H1 (cell line): Measurements from ENCODE around the gene MYLK. TPM values are rescaled to one million over a fixed set of nuclear protein-coding genes. Genes with fewer than 3 reads are reported as not detected.

Experiments
- CTCF ChIA-PET: fragments of 300-600 bp; sonication (Branson Sonifier 250); formaldehyde crosslinking; loops from one replicate; lab custom pipeline; 2021; ENCODE audit not compliant: partially characterized antibody; lab: Charles Lee
- POLR2A ChIA-PET: fragments of 300-600 bp; sonication (Branson Sonifier 250); formaldehyde crosslinking; loops from one replicate; lab custom pipeline; 2021; ENCODE audit warnings: inconsistent platforms; ENCODE audit not compliant: partially characterized antibody; lab: Charles Lee
- DNase-seq, 2 experiments: peaks; one replicate each; pipeline versions ENCODE4 v3.0.0 to v3.0.0-alpha.2; 2010 to 2022; ENCODE audit warnings: low spot score in 2 of 2, low read depth in 1 of 2, mixed read lengths in 1 of 2
- FAIRE-seq: peaks from 2 replicates; lab custom pipeline; 2011; peaks lifted over from hg19 to GRCh38; lab: Jason Lieb, UNC
- H2AFZ ChIP-seq: 2 replicates; pipeline ENCODE4 v1.8.1; 2012; ENCODE audit warnings: low read length, inconsistent platforms
- H2AK5ac ChIP-seq: 2 replicates; pipeline ENCODE4 v1.6.1; 2013; ENCODE audit warnings: low read depth, low read length
- H2BK120ac ChIP-seq: replicated peaks from 2 replicates; pipeline ENCODE3; 2013; ENCODE audit warnings: low read depth, low read length, inconsistent platforms
- H2BK12ac ChIP-seq: 2 replicates; pipeline ENCODE4 v1.6.1; 2013; ENCODE audit warnings: low read depth, low read length
- H2BK15ac ChIP-seq: 2 replicates; pipeline ENCODE4 v1.6.1; 2013; ENCODE audit warnings: low read length
- H2BK20ac ChIP-seq: 2 replicates; pipeline ENCODE4 v1.6.1; 2013; ENCODE audit warnings: low read length
- H2BK5ac ChIP-seq: 2 replicates; pipeline ENCODE4 v1.6.1; 2013; ENCODE audit warnings: low read depth, low read length
- H3K14ac ChIP-seq: 2 replicates; pipeline ENCODE4 v1.6.1; 2013; ENCODE audit warnings: inconsistent platforms; ENCODE audit not compliant: insufficient read length
- H3K18ac ChIP-seq: 2 replicates; pipeline ENCODE4 v1.6.1; 2013; ENCODE audit warnings: low read length; ENCODE audit errors: extremely low read depth
- H3K23ac ChIP-seq: 2 replicates; pipeline ENCODE4 v1.6.1; 2013; ENCODE audit warnings: inconsistent platforms; ENCODE audit not compliant: insufficient read length
- H3K23me2 ChIP-seq: 2 replicates; pipeline ENCODE4 v1.6.1; 2013; ENCODE audit warnings: low read depth, low read length
- H3K27ac ChIP-seq: 2 replicates; pipeline ENCODE4 v1.6.1; 2011; ENCODE audit warnings: low read depth, low read length, inconsistent platforms
- H3K27me3 ChIP-seq, 4 experiments: replicated peaks in 1 of 4; 1 replicate in 1 of 4; 2 replicates in 3 of 4; pipeline versions ENCODE4 v1.6.1 to v1.8.1; 2011 to 2013; ENCODE audit warnings: low read length in 3 of 4, mild to moderate bottlenecking in 3 of 4, inconsistent platforms in 2 of 4, mixed read lengths in 2 of 4, moderate library complexity in 1 of 4; ENCODE audit not compliant: control insufficient read depth in 3 of 4, insufficient read depth in 3 of 4; ENCODE audit errors: extremely low read depth in 1 of 4
- H3K36me3 ChIP-seq, 4 experiments: 2 replicates each; pipeline versions ENCODE4 v1.6.1 to v1.8.1; 2011 to 2013; ENCODE audit warnings: mild to moderate bottlenecking in 4 of 4, low read length in 3 of 4, moderate library complexity in 2 of 4, control low read depth in 1 of 4, inconsistent platforms in 1 of 4; ENCODE audit not compliant: insufficient read depth in 4 of 4, control insufficient read depth in 2 of 4
- H3K4ac ChIP-seq: replicated peaks from 2 replicates; pipeline ENCODE3; 2013; ENCODE audit warnings: low read length, low read depth, mixed read lengths, inconsistent platforms; ENCODE audit not compliant: insufficient read length
- H3K4me1 ChIP-seq, 4 experiments: replicated peaks in 1 of 4; 1 replicate in 1 of 4; 2 replicates in 3 of 4; pipeline versions ENCODE4 v1.6.1 to v1.8.1; 2011 to 2013; ENCODE audit warnings: low read length in 3 of 4, inconsistent platforms in 2 of 4, mixed read lengths in 1 of 4; ENCODE audit not compliant: insufficient read depth in 4 of 4, control insufficient read depth in 3 of 4
- H3K4me2 ChIP-seq, 2 experiments: 2 replicates each; pipeline versions ENCODE4 v1.6.1 to v1.8.1; 2011 to 2013; ENCODE audit warnings: low read depth in 2 of 2, low read length in 2 of 2, control low read depth in 1 of 2, inconsistent platforms in 1 of 2, mild to moderate bottlenecking in 1 of 2; ENCODE audit not compliant: insufficient read depth in 1 of 2
- H3K4me3 ChIP-seq, 4 experiments: fragments of 200-600, 300-600 bp in 1 of 4; sonication (generic), shearing (Covaris generic), sonication (Bioruptor Twin) in 1 of 4; 2 replicates each; pipeline versions ENCODE4 v1.5.1 to v1.8.1; 2011 to 2016; ENCODE audit warnings: low read length in 4 of 4, low read depth in 3 of 4, control low read depth in 2 of 4, inconsistent platforms in 2 of 4, mild to moderate bottlenecking in 2 of 4, mixed read lengths in 1 of 4, moderate library complexity in 1 of 4; ENCODE audit not compliant: insufficient read depth in 2 of 4; ENCODE audit errors: extremely low read depth in 1 of 4
- H3K56ac ChIP-seq: replicated peaks from 2 replicates; pipeline ENCODE3; 2013; ENCODE audit warnings: low read depth, mild to moderate bottlenecking, mixed read lengths, low read length, inconsistent platforms; ENCODE audit not compliant: insufficient read length
- H3K79me1 ChIP-seq: 2 replicates; pipeline ENCODE4 v1.6.1; 2013; ENCODE audit warnings: low read depth, low read length, control low read depth
- H3K79me2 ChIP-seq, 2 experiments: 2 replicates each; pipeline versions ENCODE4 v1.6.1 to v1.8.1; 2012 to 2013; ENCODE audit warnings: low read length in 2 of 2, mild to moderate bottlenecking in 2 of 2, inconsistent platforms in 1 of 2; ENCODE audit not compliant: insufficient read depth in 2 of 2, control insufficient read depth in 1 of 2
- H3K9ac ChIP-seq, 4 experiments: replicated peaks in 1 of 4; 1 replicate in 1 of 4; 2 replicates in 3 of 4; pipeline versions ENCODE4 v1.6.1 to v1.8.1; 2011 to 2013; ENCODE audit warnings: low read depth in 3 of 4, low read length in 3 of 4, control low read depth in 2 of 4, mild to moderate bottlenecking in 2 of 4, moderate library complexity in 2 of 4, inconsistent platforms in 1 of 4; ENCODE audit errors: extremely low read depth in 1 of 4
- H3K9me3 ChIP-seq, 2 experiments: 2 replicates each; pipeline versions ENCODE4 v1.6.1 to v1.8.1; 2012 to 2013; ENCODE audit warnings: mild to moderate bottlenecking in 2 of 2, moderate library complexity in 2 of 2, control low read depth in 1 of 2, inconsistent platforms in 1 of 2, low read depth in 1 of 2, low read length in 1 of 2, mixed read lengths in 1 of 2; ENCODE audit not compliant: insufficient read depth in 2 of 2
- H4K20me1 ChIP-seq, 2 experiments: replicated peaks in 1 of 2; 2 replicates each; pipeline versions ENCODE3 to v1.8.1; 2011 to 2013; ENCODE audit warnings: inconsistent platforms in 2 of 2, low read length in 2 of 2, mild to moderate bottlenecking in 1 of 2; ENCODE audit not compliant: insufficient read depth in 2 of 2, control insufficient read depth in 1 of 2
- H4K5ac ChIP-seq: 2 replicates; pipeline ENCODE4 v1.6.1; 2013; ENCODE audit warnings: low read length, low read depth, mixed read lengths, inconsistent platforms; ENCODE audit not compliant: insufficient read length
- H4K8ac ChIP-seq: 2 replicates; pipeline ENCODE4 v1.8.0; 2013; ENCODE audit warnings: mild to moderate bottlenecking, moderate library complexity, low read length, inconsistent platforms; ENCODE audit not compliant: insufficient read depth; ENCODE audit errors: extremely low read depth
- H4K91ac ChIP-seq: replicated peaks from 2 replicates; pipeline ENCODE3; 2013; ENCODE audit warnings: low read length, mixed read lengths, inconsistent platforms; ENCODE audit not compliant: insufficient read length
- ASH2L ChIP-seq: fragments of 200-600, 300-600 bp; sonication (generic); IDR thresholded peaks from one replicate; pipeline ENCODE4 v1.7.1; 2017; ENCODE audit warnings: low read length
- CHD1 ChIP-seq: IDR thresholded peaks from 2 replicates; pipeline ENCODE4 v1.6.1; 2012; ENCODE audit warnings: low read depth, low read length, improper control_type of control experiment
- CTCF ChIP-seq, 3 experiments: IDR thresholded peaks; 1 replicate in 2 of 3; 2 replicates in 1 of 3; pipeline versions ENCODE4 v1.5.1 to v1.6.1; 2011; ENCODE audit warnings: low read length in 3 of 3, mild to moderate bottlenecking in 3 of 3, inconsistent platforms in 2 of 3, low read depth in 1 of 3, moderate library complexity in 1 of 3; ENCODE audit not compliant: insufficient read depth in 1 of 3; ENCODE audit errors: control extremely low read depth in 1 of 3
- E2F6 ChIP-seq: IDR thresholded peaks from 2 replicates; pipeline ENCODE4 v1.6.1; 2012; ENCODE audit warnings: inconsistent platforms
- HDAC2 ChIP-seq, 2 experiments: fragments of 300-600 bp in 1 of 2; sonication (generic) in 1 of 2; IDR thresholded peaks; 2 replicates each; pipeline ENCODE4 v1.6.1; 2011 to 2012; ENCODE audit warnings: low read depth in 2 of 2, low read length in 2 of 2, mild to moderate bottlenecking in 2 of 2, moderate library complexity in 2 of 2, borderline replicate concordance in 1 of 2, inconsistent platforms in 1 of 2
- KDM4A ChIP-seq: IDR thresholded peaks from one replicate; pipeline ENCODE4 v1.7.1; 2012; ENCODE audit warnings: low read depth, mild to moderate bottlenecking, moderate library complexity, low read length, inconsistent platforms; ENCODE audit not compliant: severe bottlenecking
- MAFK ChIP-seq: IDR thresholded peaks from 2 replicates; pipeline ENCODE4 v1.6.1; 2012; ENCODE audit warnings: low read depth, mild to moderate bottlenecking, improper control_type of control experiment, low read length
- RBBP5 ChIP-seq: IDR thresholded peaks from 2 replicates; pipeline ENCODE4 v1.7.1; 2012; ENCODE audit warnings: low read depth, mild to moderate bottlenecking, inconsistent platforms, low read length, moderate library complexity, borderline replicate concordance
- TAF1 ChIP-seq: IDR thresholded peaks from 2 replicates; pipeline ENCODE4 v1.6.1; 2011; ENCODE audit warnings: mild to moderate bottlenecking, low read depth, low read length
- TCF12 ChIP-seq: IDR thresholded peaks from 2 replicates; pipeline ENCODE4 v1.6.1; 2011; ENCODE audit warnings: low read depth, mild to moderate bottlenecking, low read length
- WGBS, 2 experiments: shearing (Covaris generic) in 1 of 2; methylation state at CpG; one replicate each; pipeline versions ENCODE4 v1.1.6 to v1.1.7; 2013 to 2015; ENCODE audit warnings: low lambda C conversion rate in 2 of 2, mixed read lengths in 2 of 2, inconsistent platforms in 1 of 2, low coverage in 1 of 2, missing lambda C conversion rate in 1 of 2; ENCODE audit not compliant: insufficient replicate concordance in 2 of 2, insufficient coverage in 1 of 2, insufficient read length in 1 of 2; ENCODE audit errors: extremely low coverage in 1 of 2, missing lambda C conversion rate in 1 of 2; 5-methylcytosine and 5-hydroxymethylcytosine counted together
- polyA plus RNA-seq, 7 experiments: library from polyadenylated mRNA; depleted of rRNA in 3 of 7; stranded (reverse) in 5 of 7; unstranded in 2 of 7; fragments of >200 nt in 5 of 7; fragments of 200-250 nt in 2 of 7; gene quantifications; 1 replicate in 5 of 7; 2 replicates in 1 of 7; 4 replicates in 1 of 7; pipeline versions ENCODE4 v1.2.1 to v1.2.3, GENCODE V29; 2011 to 2013; ENCODE audit warnings: missing spikeins in 2 of 7, mixed read lengths in 2 of 7
- total RNA-seq: library from RNA; stranded (reverse); fragmentation: NEBNext Ultra II Directional; extraction: Animal tissue kit (Norgen Biotek cat#: 25700); gene quantifications from 2 replicates; pipeline ENCODE4 v1.2.1, GENCODE V29; 2021

MYLK gene
- total and polyA plus RNA-seq, 2 of the 8 experiments (the other 6 are each of a cell fraction or from before 2014, with no cell fraction given), result 11.6 to 21.3 TPM

GRCh38 chr3:123776071-123776782, 107.9 kb downstream of the MYLK start:
- Histone ChIP-seq H2AFZ (no peak overlapping the region), H3K23ac (no peak overlapping the region), H3K79me2 (no peaks in the 10 kb centered on the region), H3K4me3 (no peak overlapping the region), H4K5ac (no peak overlapping the region), H3K27me3 (no peaks in the 10 kb centered on the region), H3K23me2 (no peaks in the 10 kb centered on the region), H3K4me2 (no peak overlapping the region), H3K56ac (no peak overlapping the region), H3K79me1 (no peaks in the 10 kb centered on the region), H3K14ac (no peak overlapping the region), H3K9me3 (no peaks in the 10 kb centered on the region), H2BK120ac (no peak overlapping the region), H2BK12ac (no peak overlapping the region), H3K4ac (no peak overlapping the region), H4K8ac (no peak overlapping the region), H3K9ac (no peak overlapping the region), H3K27ac (no peak overlapping the region), H3K4me1 (no peaks in the 10 kb centered on the region), H2AK5ac (no peak overlapping the region), H2BK15ac (no peak overlapping the region), H4K91ac (no peak overlapping the region), H2BK20ac (no peak overlapping the region), H4K20me1 (no peaks in the 10 kb centered on the region), H3K18ac (no peak overlapping the region), H3K36me3 (no peaks in the 10 kb centered on the region), H2BK5ac (no peak overlapping the region)
- ChIA-PET CTCF (interaction anchor here (1.8 kb wide), 1 partner anchor 106 kb away, joined by 6 read pairs; no protein-coding TSS in a partner anchor), POLR2A (no interaction called here)
- no peak for FAIRE-seq
- DNase-seq, result no peak
- WGBS, 2 experiments, result 92% methylated on average over 5 of the region's 5 CpGs; no CpG with 5 or more reads in 1 of the 2 experiments
- TF ChIP-seq HDAC2 (IDR thresholded peaks at IDR 0.05; ENCODE audit: borderline replicate concordance in 1 of 2, low read depth in 2 of 2, low read length in 2 of 2) (no peak), TCF12 (no peak), E2F6 (no peak), RBBP5 (no peak), CHD1 (no peak), MAFK (no peak), TAF1 (no peak), KDM4A (no peak), ASH2L (no peak), CTCF (IDR thresholded peaks at IDR 0.05; ENCODE audit: control extremely low read depth in 1 of 3, insufficient read depth in 1 of 3, low read depth in 1 of 3, low read length in 3 of 3) (no peak)
